Gastrocnemius medialis (tissue), 4 donors: Measurements from ENCODE around the gene ARMH1. TPM values are rescaled to one million over a fixed set of nuclear protein-coding genes. Genes with fewer than 3 reads are reported as not detected.

Experiments
- ATAC-seq, 2 donors: fragments of 150-250 bp; one replicate each; pipeline ENCODE4 v1.9.1; 2016
- DNase-seq, 2 donors: peaks; one replicate each; pipeline ENCODE4 v3.0.0-alpha.2; 2019
- H3K27ac ChIP-seq, 4 donors: fragments of 200-600 bp; sonication (generic); 1 replicate in 1 of 4; 2 replicates in 3 of 4; pipeline ENCODE4 v1.5.1; 2016 to 2018; ENCODE audit warnings: mild to moderate bottlenecking in 2 of 4, moderate library complexity in 1 of 4
- H3K27me3 ChIP-seq, 3 donors: fragments of 200-600 bp; sonication (generic) in 2 of 3; 1 replicate in 1 of 3; 2 replicates in 2 of 3; pipeline versions ENCODE4 v1.5.1 to v1.6.0; 2016 to 2019; ENCODE audit warnings: mild to moderate bottlenecking in 1 of 3, moderate library complexity in 1 of 3
- H3K36me3 ChIP-seq, 2 donors: fragments of 200-600 bp; sonication (generic) in 1 of 2; one replicate each; pipeline ENCODE4 v1.5.1; 2017 to 2018
- H3K4me1 ChIP-seq, 2 donors: fragments of 200-600 bp; sonication (generic) in 1 of 2; one replicate each; pipeline ENCODE4 v1.5.1; 2016 to 2017; ENCODE audit warnings: mild to moderate bottlenecking in 2 of 2
- H3K4me3 ChIP-seq, 4 donors: fragments of 200-600 bp; sonication (generic) in 3 of 4; 1 replicate in 1 of 4; 2 replicates in 3 of 4; pipeline ENCODE4 v1.5.1; 2016 to 2019; ENCODE audit warnings: mild to moderate bottlenecking in 2 of 4
- H3K9me3 ChIP-seq, 3 donors: fragments of 200-600 bp; sonication (generic) in 2 of 3; 1 replicate in 1 of 3; 2 replicates in 2 of 3; pipeline ENCODE4 v1.5.1; 2016 to 2019
- CTCF ChIP-seq, 5 experiments: fragments of 450-650 bp in 3 of 5; fragments of 200-600 bp in 2 of 5; sonication (generic) in 2 of 5; IDR thresholded peaks in 4 of 5; conservative IDR thresholded peaks in 1 of 5; 1 replicate in 4 of 5; 2 replicates in 1 of 5; pipeline ENCODE4 v1.5.1; 2016 to 2019; ENCODE audit warnings: antibody characterized with exemption in 5 of 5, mild to moderate bottlenecking in 3 of 5, moderate library complexity in 3 of 5
- POLR2A ChIP-seq, 2 donors: fragments of 450-650 bp; IDR thresholded peaks; one replicate each; pipeline ENCODE4 v1.6.1; 2017; ENCODE audit warnings: antibody characterized with exemption in 2 of 2, mild to moderate bottlenecking in 2 of 2, moderate library complexity in 2 of 2
- in situ Hi-C, 4 donors: fragments of 200-750 bp; cut with MboI; loops; one replicate each; pipeline versions ENCODE4 v1.15.0 to v1.8.0; 2017; ENCODE audit warnings: low sequenced_read_pairs in 4 of 4
- intact Hi-C: fragments of 100-400 bp; cut with DNase I; formaldehyde crosslinking; loops from one replicate; pipeline ENCODE4 v1.15.1; 2023; ENCODE audit warnings: low total_unique reads
- total RNA-seq, 4 donors: library from RNA; depleted of rRNA; stranded (reverse); fragments of >200 nt; gene quantifications; one replicate each; pipeline versions ENCODE4 v1.1.0 to v1.2.3, GENCODE V29; 2016

ARMH1 gene
- total RNA-seq, 4 donors from 2014 or later, result 0.78 TPM; not detected in 3

DNA sequence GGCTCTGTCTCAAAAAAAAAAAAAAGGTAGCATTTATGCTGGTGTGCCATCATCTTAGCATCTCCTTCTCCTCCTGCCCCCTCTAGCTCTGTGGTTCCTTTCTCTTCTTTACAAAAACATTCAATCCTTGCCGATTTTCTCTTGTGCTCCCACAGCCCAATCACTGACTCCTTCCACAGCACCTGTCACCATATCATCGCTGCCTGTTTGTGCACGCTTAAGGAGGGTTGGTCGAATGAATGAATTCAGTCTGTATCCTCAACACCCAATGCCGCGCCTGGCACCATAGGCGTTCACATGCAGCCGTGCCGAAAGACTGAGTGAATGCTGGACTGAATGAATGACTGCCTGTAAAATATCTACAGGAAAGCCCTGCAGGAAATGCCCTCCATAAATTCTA is 48.5 kb downstream of the ARMH1 start:
- Histone ChIP-seq H3K4me3 (no peak overlapping the region), H3K27me3 (no peaks in the 10 kb centered on the region), H3K36me3 (no peaks in the 10 kb centered on the region), H3K9me3 (no peaks in the 10 kb centered on the region), H3K27ac (no peak overlapping the region), H3K4me1 (no peaks in the 10 kb centered on the region)
- ATAC-seq (no peak), DNase-seq (no peak)
- in situ Hi-C loops (no loop called here), intact Hi-C loops (no loop called here)
- TF ChIP-seq CTCF (IDR thresholded peaks at IDR 0.05 in 4 of 5, conservative IDR thresholded peaks at IDR 0.05 in 1 of 5), result no peak
- TF ChIP-seq POLR2A (IDR thresholded peaks at IDR 0.05), result no peak

DNA sequence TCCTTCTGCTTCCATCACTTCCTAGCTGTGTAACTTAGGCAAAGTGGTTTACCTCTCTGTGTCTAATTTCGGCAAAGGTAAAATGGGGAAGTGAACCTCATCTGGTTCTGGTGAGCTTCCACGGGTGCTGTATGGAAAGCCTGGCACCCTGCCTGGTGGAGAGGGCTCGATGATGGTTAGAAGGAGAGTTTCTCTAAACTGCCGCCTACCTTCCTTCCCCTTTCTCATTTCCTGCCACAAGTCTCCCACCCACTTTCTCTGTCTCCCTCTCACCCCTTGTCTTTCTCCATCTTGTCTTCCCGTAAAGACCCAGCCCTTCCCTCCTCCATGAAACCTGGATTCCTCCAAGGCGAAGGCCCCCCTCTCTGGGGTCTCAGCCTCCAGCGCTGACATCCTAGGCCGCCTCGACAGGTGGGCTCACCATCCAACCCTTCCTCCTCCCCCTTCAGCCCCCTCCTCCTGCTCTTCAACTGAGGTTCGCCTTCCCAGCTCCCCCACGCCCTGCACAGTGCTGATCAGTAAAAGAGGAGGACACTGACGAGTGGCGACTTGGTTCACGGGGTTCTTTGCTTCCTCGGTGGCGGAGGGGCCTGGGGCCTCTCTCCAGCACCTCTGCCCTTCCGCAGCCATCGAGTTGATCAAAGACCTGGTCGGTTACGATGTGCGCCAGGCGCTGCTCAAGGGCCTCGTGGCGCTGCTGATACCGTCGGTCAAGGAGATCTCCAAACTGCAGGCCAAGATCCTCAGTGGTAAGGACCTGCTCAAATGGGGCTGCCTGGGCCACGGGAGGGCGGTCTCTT is 49.2 kb downstream of the ARMH1 start:
- no peak for DNase-seq
- H3K9me3 ChIP-seq, result no peaks in the 10 kb centered on the region
- in situ Hi-C loops, result no loop called here
- TF ChIP-seq POLR2A (IDR thresholded peaks at IDR 0.05), result no peak
- TF ChIP-seq CTCF (IDR thresholded peaks at IDR 0.05 in 4 of 5, conservative IDR thresholded peaks at IDR 0.05 in 1 of 5), result no peak
- no peaks in the 10 kb centered on the region for H3K27me3 ChIP-seq
- H3K4me3 ChIP-seq, result no peak overlapping the region
- no peak overlapping the region for H3K27ac ChIP-seq
- H3K4me1 ChIP-seq, result no peaks in the 10 kb centered on the region
- intact Hi-C loops, result no loop called here
- ATAC-seq, result no peak
- H3K36me3 ChIP-seq, result no peaks in the 10 kb centered on the region

DNA sequence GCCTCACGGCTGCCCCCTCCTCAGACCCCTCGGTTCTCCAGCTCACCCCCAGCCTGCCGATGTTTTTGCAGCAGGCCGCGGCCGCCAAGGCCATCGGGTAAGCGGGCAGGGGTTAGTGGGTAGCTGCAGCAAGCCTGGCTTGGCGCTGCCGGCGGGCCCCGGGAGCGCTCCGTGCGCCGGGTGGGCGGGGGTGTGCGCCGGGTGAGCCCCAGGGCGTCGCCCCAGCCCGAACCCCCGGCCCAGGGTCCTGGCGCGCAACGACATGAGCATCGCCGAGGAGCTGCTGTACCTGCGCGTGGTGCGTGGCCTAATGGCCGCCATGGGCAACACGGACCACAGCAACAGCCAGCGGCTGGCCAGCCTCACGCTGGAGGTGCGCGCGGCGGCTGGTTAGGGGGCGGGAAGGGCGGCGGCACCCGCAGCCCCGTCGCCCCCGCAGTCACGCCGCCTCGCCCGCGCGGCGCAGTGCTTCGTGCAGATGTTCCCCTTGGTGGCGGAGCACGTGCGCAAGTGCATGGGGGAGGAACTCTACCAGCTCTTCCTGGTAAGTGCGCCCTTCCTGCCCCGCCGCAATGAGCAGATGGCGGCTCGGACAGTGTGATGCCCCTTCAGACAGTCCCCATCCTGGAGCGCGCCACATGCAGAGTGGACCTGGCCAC is 49.9 kb downstream of the ARMH1 start:
- no peaks in the 10 kb centered on the region for H3K36me3 ChIP-seq
- no peaks in the 10 kb centered on the region for H3K9me3 ChIP-seq
- in situ Hi-C loops (no loop called here), intact Hi-C loops (no loop called here)
- no peak for TF ChIP-seq CTCF (IDR thresholded peaks at IDR 0.05 in 4 of 5, conservative IDR thresholded peaks at IDR 0.05 in 1 of 5)
- H3K27ac ChIP-seq, result no peak overlapping the region
- no peaks in the 10 kb centered on the region for H3K27me3 ChIP-seq
- H3K4me1 ChIP-seq, result no peaks in the 10 kb centered on the region
- no peak overlapping the region for H3K4me3 ChIP-seq
- DNase-seq (no peak), ATAC-seq (no peak)

GRCh38 chr1:44724955-44725698 is 50.6 kb downstream of the ARMH1 start:
- no peaks in the 10 kb centered on the region for H3K27me3 ChIP-seq
- intact Hi-C loops, result no loop called here
- no peaks in the 10 kb centered on the region for H3K9me3 ChIP-seq
- no peak for TF ChIP-seq POLR2A (IDR thresholded peaks at IDR 0.05)
- TF ChIP-seq CTCF (IDR thresholded peaks at IDR 0.05 in 4 of 5, conservative IDR thresholded peaks at IDR 0.05 in 1 of 5), result no peak
- no peaks in the 10 kb centered on the region for H3K4me1 ChIP-seq
- no peak overlapping the region for H3K4me3 ChIP-seq
- DNase-seq, result no peak
- H3K27ac ChIP-seq, result no peak overlapping the region
- in situ Hi-C loops, result no loop called here
- no peak for ATAC-seq
- H3K36me3 ChIP-seq, result no peaks in the 10 kb centered on the region
